Ishikawa (cell line): ENCODE results near the gene MEF2C.
A peak's percentile ranks its signal among the peaks of the same experiment; 100 is the strongest.

Source experiments
- CEBPB ChIP-seq: IDR thresholded peaks from 2 replicates; pipeline ENCODE4 v1.6.1; 2012
- CREB1 ChIP-seq: IDR thresholded peaks from 2 replicates; pipeline ENCODE4 v1.6.1; 2012; ENCODE audit warnings: low read depth
- EGR1 ChIP-seq: IDR thresholded peaks from 2 replicates; pipeline ENCODE4 v1.6.1; 2012
- EP300 ChIP-seq: IDR thresholded peaks from 2 replicates; pipeline ENCODE4 v1.6.1; 2012; ENCODE audit warnings: borderline replicate concordance
- FOXM1 ChIP-seq: IDR thresholded peaks from 2 replicates; pipeline ENCODE4 v1.6.1; 2012; ENCODE audit warnings: low read depth, borderline replicate concordance
- NFIC ChIP-seq: IDR thresholded peaks from 2 replicates; pipeline ENCODE4 v1.6.1; 2012
- RAD21 ChIP-seq: IDR thresholded peaks from 2 replicates; pipeline ENCODE4 v1.6.1; 2012; ENCODE audit warnings: low read depth
- TAF1 ChIP-seq: IDR thresholded peaks from 2 replicates; pipeline ENCODE4 v1.6.1; 2012; ENCODE audit warnings: low read depth, mild to moderate bottlenecking
- TCF12 ChIP-seq: IDR thresholded peaks from 2 replicates; pipeline ENCODE4 v1.6.1; 2012; ENCODE audit warnings: low read depth
- TEAD4 ChIP-seq: IDR thresholded peaks from 2 replicates; pipeline ENCODE4 v1.6.1; 2012
- YY1 ChIP-seq: IDR thresholded peaks from 2 replicates; pipeline ENCODE4 v1.6.1; 2012; ENCODE audit warnings: low read depth
- ZBTB7A ChIP-seq: IDR thresholded peaks from 2 replicates; pipeline ENCODE4 v1.6.1; 2012; ENCODE audit warnings: low read depth
- TF ChIP-seq, protein P1 (sequence below): IDR thresholded peaks from 2 replicates; pipeline ENCODE4 v1.6.1; 2012; ENCODE audit warnings: low read depth, mild to moderate bottlenecking
- TF ChIP-seq, protein P2 (sequence below): IDR thresholded peaks from 2 replicates; pipeline ENCODE4 v1.6.1; 2012
- TF ChIP-seq, protein P3 (sequence below): IDR thresholded peaks from 2 replicates; pipeline ENCODE4 v1.6.1; 2012

MEF2C gene

DNA sequence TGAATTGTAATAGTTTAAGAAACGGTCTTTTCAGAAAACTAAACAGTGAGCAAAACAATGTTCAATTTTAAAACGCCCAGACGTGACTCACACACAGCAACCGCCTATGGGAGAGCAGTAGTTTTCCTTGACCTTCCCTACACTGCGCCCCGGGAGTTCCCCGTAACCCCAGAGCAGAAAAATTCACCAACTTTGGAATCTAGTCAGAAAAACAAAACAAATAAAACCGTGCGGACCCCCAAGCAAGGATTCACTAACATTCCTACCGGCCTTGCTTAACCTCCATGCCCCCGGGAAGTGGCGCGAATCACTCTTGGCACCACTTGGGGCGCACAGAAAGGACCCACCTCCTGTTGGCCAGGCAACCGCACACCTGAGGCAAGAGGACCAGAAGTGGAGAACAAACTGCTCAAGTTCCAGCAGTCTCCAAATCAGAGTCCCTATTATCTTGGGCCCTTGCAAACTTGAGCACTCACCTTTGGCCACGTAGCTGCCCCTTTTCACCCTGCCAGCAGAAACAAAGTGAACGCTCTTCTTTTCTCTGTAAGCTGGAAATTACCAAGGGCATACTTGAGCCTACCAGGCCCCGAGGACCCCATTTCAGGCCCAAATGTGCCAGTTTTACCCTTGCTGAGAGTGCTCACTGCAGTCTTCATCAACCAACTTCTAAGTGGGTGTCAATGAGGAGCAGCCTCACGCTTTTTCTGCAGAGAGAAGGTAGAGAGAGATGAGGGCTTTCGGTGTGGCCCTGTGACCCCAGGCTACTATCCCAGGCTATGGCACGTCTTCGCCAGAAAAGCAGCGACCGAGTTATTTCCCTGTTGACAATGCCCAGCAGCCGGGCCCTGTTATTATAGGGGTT lies 189.7 kb downstream of the MEF2C start:
- TF ChIP-seq CEBPB = no peak
- no peak for TF ChIP-seq YY1
- no peak for TF ChIP-seq RAD21
- no peak for TF ChIP-seq TAF1
- TF ChIP-seq NFIC = no peak

DNA sequence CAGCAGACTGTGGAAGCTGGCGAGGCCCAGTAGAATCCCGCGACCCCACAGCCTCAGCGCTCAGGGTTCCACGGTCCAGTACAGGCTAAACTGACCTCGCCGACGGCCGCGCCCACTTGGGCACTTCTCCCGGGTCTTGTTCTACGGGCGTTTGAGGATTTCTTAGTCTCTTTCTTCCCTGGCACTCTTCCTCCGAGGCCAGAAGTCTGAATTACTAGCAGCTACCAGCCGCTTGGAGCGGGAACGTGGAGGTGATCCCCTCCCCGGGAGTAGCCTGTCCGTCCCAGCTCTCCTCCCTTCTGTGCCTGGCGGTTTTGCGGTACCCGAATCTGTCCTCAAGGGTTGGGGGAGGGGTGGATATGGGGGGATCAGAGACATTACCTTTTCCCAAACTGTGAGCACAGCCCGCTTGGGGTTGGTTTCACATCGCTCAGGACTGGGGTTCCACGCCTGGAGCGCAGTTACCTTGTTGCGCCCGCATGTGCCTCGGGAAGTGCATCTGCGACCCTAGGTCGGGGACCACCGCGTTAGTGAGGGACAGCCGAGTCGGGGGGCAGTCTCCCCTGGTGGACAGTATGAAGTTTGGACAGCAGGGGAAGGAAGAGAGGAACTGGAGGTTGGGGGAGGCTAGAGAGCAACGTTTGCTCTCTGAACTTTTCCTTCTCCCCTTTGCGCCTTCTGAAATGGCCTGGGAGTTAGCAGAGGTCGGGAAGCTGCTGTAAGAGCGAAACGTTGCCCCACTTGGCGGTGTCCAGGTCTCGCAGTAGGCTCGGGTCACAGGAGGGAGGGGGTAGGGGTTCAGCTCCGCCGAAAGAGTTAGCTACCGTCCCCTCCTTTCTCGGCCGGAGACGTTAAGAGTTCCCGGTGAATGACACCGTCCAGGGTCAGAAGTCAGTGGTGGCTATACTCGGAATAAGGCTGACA lies 190.8 kb downstream of the MEF2C start:
- no peak for TF ChIP-seq TCF12
- no peak for TF ChIP-seq CEBPB
- TF ChIP-seq EP300 = no peak
- TF ChIP-seq CREB1 = no peak
- no peak for TF ChIP-seq FOXM1

DNA sequence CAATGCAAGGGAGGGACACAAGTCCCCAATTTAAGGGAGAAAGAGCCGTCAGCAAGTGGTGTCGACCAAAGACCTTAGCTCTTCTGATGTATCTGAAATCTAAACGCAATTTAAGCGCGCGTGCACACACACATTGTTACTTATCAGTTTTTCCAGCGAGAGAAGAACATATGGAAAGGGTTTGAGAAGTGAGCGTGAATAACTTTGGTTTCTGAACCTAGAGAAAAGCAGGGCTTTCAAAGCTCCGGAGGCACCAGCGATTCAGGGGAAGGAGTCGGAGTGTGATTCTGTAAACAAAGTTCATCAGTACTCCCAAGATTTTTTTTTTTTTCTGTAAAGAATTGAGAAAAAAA lies 191.8 kb downstream of the MEF2C start:
- no peak for TF ChIP-seq CREB1
- no peak for TF ChIP-seq EP300
- TF ChIP-seq TAF1 = no peak
- TF ChIP-seq, protein P1, sequence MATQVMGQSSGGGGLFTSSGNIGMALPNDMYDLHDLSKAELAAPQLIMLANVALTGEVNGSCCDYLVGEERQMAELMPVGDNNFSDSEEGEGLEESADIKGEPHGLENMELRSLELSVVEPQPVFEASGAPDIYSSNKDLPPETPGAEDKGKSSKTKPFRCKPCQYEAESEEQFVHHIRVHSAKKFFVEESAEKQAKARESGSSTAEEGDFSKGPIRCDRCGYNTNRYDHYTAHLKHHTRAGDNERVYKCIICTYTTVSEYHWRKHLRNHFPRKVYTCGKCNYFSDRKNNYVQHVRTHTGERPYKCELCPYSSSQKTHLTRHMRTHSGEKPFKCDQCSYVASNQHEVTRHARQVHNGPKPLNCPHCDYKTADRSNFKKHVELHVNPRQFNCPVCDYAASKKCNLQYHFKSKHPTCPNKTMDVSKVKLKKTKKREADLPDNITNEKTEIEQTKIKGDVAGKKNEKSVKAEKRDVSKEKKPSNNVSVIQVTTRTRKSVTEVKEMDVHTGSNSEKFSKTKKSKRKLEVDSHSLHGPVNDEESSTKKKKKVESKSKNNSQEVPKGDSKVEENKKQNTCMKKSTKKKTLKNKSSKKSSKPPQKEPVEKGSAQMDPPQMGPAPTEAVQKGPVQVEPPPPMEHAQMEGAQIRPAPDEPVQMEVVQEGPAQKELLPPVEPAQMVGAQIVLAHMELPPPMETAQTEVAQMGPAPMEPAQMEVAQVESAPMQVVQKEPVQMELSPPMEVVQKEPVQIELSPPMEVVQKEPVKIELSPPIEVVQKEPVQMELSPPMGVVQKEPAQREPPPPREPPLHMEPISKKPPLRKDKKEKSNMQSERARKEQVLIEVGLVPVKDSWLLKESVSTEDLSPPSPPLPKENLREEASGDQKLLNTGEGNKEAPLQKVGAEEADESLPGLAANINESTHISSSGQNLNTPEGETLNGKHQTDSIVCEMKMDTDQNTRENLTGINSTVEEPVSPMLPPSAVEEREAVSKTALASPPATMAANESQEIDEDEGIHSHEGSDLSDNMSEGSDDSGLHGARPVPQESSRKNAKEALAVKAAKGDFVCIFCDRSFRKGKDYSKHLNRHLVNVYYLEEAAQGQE = no peak
- TF ChIP-seq NFIC = no peak
- TF ChIP-seq TCF12 = no peak
- TF ChIP-seq, protein P2, sequence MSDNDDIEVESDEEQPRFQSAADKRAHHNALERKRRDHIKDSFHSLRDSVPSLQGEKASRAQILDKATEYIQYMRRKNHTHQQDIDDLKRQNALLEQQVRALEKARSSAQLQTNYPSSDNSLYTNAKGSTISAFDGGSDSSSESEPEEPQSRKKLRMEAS = no peak
- no peak for TF ChIP-seq EGR1
- no peak for TF ChIP-seq RAD21
- no peak for TF ChIP-seq FOXM1
- no peak for TF ChIP-seq TEAD4
- no peak for TF ChIP-seq CEBPB
- TF ChIP-seq, protein P3, sequence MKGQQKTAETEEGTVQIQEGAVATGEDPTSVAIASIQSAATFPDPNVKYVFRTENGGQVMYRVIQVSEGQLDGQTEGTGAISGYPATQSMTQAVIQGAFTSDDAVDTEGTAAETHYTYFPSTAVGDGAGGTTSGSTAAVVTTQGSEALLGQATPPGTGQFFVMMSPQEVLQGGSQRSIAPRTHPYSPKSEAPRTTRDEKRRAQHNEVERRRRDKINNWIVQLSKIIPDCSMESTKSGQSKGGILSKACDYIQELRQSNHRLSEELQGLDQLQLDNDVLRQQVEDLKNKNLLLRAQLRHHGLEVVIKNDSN = no peak
- TF ChIP-seq ZBTB7A = no peak

DNA sequence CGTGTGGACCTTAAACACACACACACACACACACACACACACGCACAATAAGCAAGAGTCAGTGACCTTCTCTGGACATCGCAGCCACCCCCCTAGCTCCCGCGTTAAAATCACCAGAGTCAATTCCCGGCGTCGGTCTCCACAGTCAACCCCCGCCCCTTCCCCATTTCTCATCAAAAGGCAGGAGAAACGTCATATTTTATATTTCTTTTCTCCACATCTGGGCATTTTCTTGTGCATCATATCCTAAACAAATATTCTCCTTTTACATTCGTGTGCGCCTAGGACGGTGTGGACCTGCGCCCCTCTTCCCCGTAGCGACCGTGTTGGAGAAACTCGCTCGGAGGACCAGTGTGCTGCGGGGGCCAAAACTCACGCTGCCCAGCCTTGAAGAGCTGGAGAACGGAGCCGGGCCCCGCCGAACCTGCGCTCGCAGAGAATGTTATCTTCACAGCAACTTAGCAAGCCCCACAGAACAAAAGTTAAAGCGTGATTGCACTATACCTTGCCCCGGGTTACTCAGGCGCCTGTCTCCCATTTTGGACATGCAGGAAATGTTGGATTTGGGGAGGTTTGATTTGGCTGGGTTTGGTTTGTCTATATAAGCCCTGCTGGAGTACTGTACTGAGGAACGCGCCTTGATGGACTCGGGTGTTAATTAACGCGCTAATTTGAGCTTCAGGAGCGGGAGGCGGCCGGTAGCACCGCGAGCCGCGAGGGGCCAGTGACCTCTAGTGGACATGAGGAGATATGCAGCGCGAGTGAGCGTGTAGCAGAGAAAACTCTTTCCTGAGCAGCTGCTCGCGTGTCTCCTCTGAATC lies 192.4 kb downstream of the MEF2C start:
- TF ChIP-seq, protein P1 = no peak
- TF ChIP-seq YY1 (no peak), EP300 (no peak), NFIC (no peak), FOXM1 (no peak), ZBTB7A (no peak), EGR1 (no peak), CEBPB (no peak), TAF1 (no peak), RAD21 (peak; percentile 96), CREB1 (no peak), TEAD4 (peak; percentile 19; the same call in 1 of the 2 replicates), TCF12 (no peak)
- TF ChIP-seq, protein P2 = 0 out of 2 replicates have a peak, but pooled peaks have one; percentile 26
- TF ChIP-seq, protein P3 = no peak
